ENCODE measurements around the gene TCF25. TPM values are rescaled to one million over a fixed set of nuclear protein-coding genes. Genes with fewer than 3 reads are reported as not detected.
A peak's percentile ranks its signal among the peaks of the same experiment; 100 is the strongest.

Gene TCF25
- total RNA-seq, 1 experiment from 2014 or later = 345 TPM

DNA sequence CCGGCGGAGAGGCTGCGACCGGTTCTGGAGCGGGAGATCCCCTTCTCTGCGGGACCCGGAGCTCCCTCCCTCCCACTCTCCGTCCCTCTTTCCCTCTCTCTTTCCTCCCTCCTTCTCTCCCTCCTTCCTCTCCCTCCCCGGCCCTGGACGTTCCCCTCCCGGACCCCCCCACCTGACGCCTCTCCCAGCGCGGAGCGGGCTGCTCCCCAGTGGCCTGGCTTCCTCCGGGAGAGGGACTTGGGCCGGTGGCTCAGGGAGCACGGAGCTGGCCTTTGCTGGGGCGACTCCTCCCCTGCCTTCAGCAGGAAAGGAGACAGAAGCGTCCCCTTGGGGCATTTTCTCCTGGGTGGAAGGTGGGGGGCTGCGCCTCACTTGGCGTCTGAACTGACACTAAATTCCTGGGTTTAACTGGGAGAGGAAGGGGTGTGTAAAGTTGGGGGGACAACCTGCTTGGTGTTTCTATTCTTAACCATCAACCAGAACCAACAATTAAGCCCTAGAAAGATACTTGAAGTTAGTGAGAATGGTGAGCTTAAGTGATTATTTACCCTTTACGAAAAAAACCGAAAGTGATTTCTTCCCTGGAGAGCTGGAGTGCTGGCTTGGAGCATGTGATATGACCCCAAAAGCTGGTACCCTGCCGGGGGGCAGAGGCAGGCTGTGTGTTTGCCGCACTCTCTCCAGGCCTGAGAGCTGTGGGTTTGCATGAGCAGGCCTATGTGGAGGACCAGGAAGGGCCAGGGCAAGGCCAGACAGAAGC, 44.3 kb upstream of the TCF25 start (continued):
- TF ChIP-seq, protein P1, sequence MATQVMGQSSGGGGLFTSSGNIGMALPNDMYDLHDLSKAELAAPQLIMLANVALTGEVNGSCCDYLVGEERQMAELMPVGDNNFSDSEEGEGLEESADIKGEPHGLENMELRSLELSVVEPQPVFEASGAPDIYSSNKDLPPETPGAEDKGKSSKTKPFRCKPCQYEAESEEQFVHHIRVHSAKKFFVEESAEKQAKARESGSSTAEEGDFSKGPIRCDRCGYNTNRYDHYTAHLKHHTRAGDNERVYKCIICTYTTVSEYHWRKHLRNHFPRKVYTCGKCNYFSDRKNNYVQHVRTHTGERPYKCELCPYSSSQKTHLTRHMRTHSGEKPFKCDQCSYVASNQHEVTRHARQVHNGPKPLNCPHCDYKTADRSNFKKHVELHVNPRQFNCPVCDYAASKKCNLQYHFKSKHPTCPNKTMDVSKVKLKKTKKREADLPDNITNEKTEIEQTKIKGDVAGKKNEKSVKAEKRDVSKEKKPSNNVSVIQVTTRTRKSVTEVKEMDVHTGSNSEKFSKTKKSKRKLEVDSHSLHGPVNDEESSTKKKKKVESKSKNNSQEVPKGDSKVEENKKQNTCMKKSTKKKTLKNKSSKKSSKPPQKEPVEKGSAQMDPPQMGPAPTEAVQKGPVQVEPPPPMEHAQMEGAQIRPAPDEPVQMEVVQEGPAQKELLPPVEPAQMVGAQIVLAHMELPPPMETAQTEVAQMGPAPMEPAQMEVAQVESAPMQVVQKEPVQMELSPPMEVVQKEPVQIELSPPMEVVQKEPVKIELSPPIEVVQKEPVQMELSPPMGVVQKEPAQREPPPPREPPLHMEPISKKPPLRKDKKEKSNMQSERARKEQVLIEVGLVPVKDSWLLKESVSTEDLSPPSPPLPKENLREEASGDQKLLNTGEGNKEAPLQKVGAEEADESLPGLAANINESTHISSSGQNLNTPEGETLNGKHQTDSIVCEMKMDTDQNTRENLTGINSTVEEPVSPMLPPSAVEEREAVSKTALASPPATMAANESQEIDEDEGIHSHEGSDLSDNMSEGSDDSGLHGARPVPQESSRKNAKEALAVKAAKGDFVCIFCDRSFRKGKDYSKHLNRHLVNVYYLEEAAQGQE (IDR thresholded peaks at IDR 0.05; ENCODE audit: low read depth) = no peak
- no peak for TF ChIP-seq EGR1 (IDR thresholded peaks at IDR 0.05; ENCODE audit: low read depth)
- TF ChIP-seq, protein P2, sequence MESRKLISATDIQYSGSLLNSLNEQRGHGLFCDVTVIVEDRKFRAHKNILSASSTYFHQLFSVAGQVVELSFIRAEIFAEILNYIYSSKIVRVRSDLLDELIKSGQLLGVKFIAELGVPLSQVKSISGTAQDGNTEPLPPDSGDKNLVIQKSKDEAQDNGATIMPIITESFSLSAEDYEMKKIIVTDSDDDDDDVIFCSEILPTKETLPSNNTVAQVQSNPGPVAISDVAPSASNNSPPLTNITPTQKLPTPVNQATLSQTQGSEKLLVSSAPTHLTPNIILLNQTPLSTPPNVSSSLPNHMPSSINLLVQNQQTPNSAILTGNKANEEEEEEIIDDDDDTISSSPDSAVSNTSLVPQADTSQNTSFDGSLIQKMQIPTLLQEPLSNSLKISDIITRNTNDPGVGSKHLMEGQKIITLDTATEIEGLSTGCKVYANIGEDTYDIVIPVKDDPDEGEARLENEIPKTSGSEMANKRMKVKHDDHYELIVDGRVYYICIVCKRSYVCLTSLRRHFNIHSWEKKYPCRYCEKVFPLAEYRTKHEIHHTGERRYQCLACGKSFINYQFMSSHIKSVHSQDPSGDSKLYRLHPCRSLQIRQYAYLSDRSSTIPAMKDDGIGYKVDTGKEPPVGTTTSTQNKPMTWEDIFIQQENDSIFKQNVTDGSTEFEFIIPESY (IDR thresholded peaks at IDR 0.05; ENCODE audit: extremely low read depth, insufficient replicate concordance, low read length) = no peak
- TF ChIP-seq SIN3A (IDR thresholded peaks at IDR 0.05; ENCODE audit: low read depth) = no peak

DNA sequence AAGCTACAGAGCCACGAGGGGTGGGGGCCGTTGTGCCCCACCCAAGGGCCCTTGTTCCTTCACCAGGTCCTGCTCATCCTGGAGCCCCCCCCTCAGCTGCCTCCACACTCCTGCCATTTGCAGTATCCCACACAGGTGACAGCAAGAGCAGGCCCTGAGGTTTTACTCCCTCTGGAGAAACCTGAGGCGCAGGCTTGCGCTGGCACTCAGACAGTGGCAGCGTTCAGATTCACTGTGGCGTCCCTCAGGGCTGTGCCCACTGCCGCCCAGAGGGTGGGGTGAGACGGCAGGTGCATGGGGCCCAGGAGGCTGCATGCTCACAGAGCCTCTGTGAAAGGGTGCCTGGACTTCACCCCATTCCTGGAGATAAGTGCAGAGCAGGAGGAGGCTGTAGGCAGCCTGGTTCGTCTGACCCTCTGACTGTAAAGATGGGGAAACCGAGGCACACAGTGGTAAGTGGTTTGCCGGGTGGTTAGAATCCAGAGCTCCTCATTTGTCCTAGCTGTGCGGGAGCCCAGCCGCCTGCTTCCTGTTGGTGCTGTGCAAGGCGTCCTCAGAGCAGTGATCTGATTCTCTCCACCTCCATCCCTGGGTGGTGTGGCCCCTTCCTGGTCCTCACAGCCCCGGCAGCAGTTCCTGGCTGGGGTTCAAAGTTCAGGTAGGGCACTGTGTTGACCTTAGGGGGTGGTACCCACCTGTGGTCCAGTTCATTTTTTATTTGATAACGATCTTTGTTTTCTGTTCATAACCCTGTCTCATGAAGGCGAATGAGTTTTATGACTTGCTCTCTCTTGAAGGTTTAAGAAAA, 43.6 kb upstream of the TCF25 start:
- BruUV-seq (replicated peaks) = no TSS peak
- peak overlapping the region; percentile 100 for H3K4me2 ChIP-seq (ENCODE audit: low read length)
- ATAC-seq = no peak
- H3K79me2 ChIP-seq (ENCODE audit: insufficient read depth, low read length) = no peaks in the 10 kb centered on the region
- H2AFZ ChIP-seq (ENCODE audit: low read depth, low read length, poor library complexity, severe bottlenecking) = no peak overlapping the region
- ChIA-PET POLR2A (no interaction called here), RAD21 (ENCODE audit: low non-redundant PET in 1 of 2, low total read pairs in 2 of 2, uncharacterized antibody in 2 of 2, unreplicated experiment in 2 of 2) (no interaction called here), CTCF (interaction anchor here (0.8 to 1.2 kb wide), 2 partner anchors 31 to 43 kb away, joined by 3 read pairs; partner anchors contain the start of gene TCF25)
- H3K27me3 ChIP-seq (ENCODE audit: insufficient read depth, low read length) = no peaks in the 10 kb centered on the region
- H3K27ac ChIP-seq (ENCODE audit: low read depth, low read length) = no peak overlapping the region
- no peaks in the 10 kb centered on the region for H4K20me1 ChIP-seq (ENCODE audit: insufficient read depth)
- H3K36me3 ChIP-seq (ENCODE audit: control insufficient read depth in 1 of 2, insufficient read depth in 2 of 2, low read length in 2 of 2) = no peaks in the 10 kb centered on the region
- H3K9ac ChIP-seq (ENCODE audit: low read length) = no peak overlapping the region
- TF ChIP-seq, protein P3, sequence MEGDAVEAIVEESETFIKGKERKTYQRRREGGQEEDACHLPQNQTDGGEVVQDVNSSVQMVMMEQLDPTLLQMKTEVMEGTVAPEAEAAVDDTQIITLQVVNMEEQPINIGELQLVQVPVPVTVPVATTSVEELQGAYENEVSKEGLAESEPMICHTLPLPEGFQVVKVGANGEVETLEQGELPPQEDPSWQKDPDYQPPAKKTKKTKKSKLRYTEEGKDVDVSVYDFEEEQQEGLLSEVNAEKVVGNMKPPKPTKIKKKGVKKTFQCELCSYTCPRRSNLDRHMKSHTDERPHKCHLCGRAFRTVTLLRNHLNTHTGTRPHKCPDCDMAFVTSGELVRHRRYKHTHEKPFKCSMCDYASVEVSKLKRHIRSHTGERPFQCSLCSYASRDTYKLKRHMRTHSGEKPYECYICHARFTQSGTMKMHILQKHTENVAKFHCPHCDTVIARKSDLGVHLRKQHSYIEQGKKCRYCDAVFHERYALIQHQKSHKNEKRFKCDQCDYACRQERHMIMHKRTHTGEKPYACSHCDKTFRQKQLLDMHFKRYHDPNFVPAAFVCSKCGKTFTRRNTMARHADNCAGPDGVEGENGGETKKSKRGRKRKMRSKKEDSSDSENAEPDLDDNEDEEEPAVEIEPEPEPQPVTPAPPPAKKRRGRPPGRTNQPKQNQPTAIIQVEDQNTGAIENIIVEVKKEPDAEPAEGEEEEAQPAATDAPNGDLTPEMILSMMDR (IDR thresholded peaks at IDR 0.05 in 2 of 3, conservative IDR thresholded peaks at IDR 0.05 in 1 of 3; ENCODE audit: borderline replicate concordance in 1 of 3, insufficient read depth in 1 of 3, low read depth in 2 of 3, low read length in 2 of 3) = no peak
- TF ChIP-seq, protein P2 (IDR thresholded peaks at IDR 0.05; ENCODE audit: extremely low read depth, insufficient replicate concordance, low read length) = no peak
- TF ChIP-seq, protein P4, sequence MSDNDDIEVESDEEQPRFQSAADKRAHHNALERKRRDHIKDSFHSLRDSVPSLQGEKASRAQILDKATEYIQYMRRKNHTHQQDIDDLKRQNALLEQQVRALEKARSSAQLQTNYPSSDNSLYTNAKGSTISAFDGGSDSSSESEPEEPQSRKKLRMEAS (IDR thresholded peaks at IDR 0.05) = no peak
- no peak for TF ChIP-seq ZFX (IDR thresholded peaks at IDR 0.05)
- no peaks in the 10 kb centered on the region; a peak in 1 of 4 replicates for H3K9me3 ChIP-seq (ENCODE audit: control insufficient read depth in 1 of 2, insufficient read depth in 1 of 2, low read depth in 1 of 2, low read length in 2 of 2)
- peak overlapping the region; percentile 68 to 72; a peak in 3 of 4 replicates for H3K4me3 ChIP-seq (replicated peaks in 1 of 2; ENCODE audit: low read depth in 1 of 2, low read length in 2 of 2)
- DNase-seq (ENCODE audit: low read depth, low spot score) = no peak
- intact Hi-C loops (cut with micrococcal nuclease) = no loop called here
- peaks cover 16 to 26% of the 10 kb centered on the region in 2 experiments for H3K4me1 ChIP-seq (ENCODE audit: control insufficient read depth in 1 of 2, insufficient read depth in 2 of 2, low read length in 2 of 2)
- H3K9me2 ChIP-seq (ENCODE audit: insufficient read depth) = no peaks in the 10 kb centered on the region

All from HCT116 (cell line).